HG03039 (cell line): ENCODE measurements around the gene CASK.

Experiments used
- ATAC-seq: cut with Tn5 transposase; IDR thresholded peaks from one replicate; pipeline ENCODE4 v1.9.1; 2021; ENCODE audit warnings: mild to moderate bottlenecking, moderate library complexity; ENCODE audit not compliant: unreplicated experiment

The CASK gene

GRCh38 chrX:41846714-41847113, 76.6 kb downstream of the CASK start:
- no peak for ATAC-seq

DNA sequence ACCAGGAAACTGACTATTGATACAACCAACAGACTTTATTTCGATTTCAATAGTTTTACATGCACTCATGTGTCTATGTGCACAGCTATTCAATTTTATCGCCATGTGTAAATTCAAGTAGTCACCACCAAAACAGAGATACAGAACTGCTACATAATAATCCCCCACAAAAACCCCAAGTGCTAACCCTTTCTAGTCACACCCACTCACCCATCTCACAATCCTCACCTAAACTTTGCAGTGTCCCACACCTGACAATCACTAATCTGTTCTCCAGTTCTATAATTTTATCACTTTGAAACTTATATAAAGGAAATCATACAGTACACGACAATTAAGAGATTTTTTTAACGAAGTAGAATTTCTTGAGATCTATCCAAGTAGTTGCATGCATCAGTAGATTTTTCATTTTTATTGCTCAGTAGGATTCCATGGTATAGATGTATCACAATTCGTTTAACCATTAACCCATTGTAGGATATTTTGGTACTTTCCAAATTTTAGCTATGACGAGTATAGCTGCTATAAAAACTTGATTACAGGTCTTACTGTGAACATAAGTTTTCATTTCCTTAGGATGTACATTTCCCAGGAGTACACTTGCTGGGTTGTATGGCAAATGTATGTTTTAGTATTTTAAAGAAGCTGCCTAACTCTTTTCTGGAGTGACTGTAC, 85.9 kb downstream of the CASK start:
- ATAC-seq: no peak

GRCh38 chrX:41828826-41829225, 94.5 kb downstream of the CASK start:
- ATAC-seq: no peak

- no peak for ATAC-seq
Observed at GRCh38 chrX:41827886-41828285, 95.5 kb downstream of the CASK start.

DNA sequence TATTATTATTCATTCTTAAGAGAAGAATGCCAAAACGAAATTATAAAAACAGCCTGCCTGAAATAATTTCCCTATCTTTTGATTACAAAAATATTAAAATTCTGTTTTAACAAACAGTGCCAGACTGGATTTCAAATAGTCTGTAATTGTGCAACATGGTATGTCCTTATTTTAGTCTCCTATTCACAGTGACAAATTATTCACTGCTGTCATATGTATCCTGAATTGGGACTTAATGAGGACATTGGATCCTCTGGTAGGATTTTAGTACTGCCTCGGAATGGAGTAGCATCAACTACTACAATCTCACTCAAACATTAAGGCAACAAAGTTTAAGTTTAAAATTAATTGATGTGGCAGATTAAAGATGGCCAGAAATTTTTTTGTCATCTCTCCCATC, 97.6 kb downstream of the CASK start:
- ATAC-seq: no peak

DNA sequence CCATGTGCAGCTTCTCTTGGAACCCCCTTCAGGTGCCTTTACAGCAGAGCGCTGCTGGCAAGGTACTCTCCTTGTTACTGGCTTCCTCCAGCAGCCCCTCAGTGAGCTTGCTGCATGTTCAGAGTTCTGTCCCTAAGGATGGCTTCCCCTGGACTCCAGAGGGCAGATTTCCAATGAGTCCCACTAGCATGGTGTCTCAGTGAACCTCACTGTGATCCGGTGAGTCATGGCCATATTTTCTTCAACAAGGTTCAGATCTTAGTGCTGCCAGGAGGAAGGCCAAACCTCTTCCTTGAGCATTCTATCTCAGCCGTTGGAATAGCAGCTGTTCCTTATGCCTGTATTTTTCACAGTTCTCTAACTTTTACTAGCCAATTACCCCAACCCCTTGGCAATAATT, 98.8 kb downstream of the CASK start:
- no peak for ATAC-seq

DNA sequence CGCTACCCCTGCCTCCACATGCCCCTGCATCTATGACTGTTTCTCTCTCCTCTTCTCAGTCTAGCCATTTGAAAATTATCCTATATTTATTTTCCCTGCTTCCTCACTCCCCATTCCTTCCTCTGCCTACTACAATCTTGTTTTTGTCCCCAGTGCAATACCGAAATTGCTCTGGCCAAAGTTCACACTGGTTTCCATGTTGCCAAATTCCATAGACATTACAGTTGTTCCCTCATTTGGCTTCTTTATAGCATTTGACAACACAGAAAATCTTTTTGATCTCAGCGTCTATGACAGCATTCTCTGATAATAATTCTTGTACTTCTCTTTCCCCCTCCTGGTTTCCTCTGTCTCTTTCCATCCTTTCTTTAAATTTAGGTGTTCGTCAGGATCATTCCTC, 100.0 kb downstream of the CASK start:
- no peak for ATAC-seq

DNA sequence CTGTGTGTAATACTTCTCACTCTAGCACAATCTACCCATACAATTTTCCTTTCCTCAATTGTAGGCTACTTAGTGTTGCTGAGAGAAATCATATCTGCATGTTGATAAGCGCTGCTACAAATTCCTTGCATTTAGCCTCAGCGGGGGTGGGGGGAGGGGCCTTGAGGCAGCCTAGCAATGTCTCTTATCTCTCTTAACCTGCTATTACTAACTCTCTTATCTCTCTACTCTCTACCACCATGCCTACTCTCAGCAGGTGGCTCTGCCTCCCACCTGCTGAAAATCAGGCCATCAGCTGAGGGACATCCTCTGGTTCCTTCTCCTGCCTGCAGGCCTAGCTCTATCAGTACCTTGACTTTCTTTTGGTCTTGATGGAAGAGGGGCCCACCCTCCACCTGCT, 100.5 kb downstream of the CASK start:
- ATAC-seq: no peak

DNA sequence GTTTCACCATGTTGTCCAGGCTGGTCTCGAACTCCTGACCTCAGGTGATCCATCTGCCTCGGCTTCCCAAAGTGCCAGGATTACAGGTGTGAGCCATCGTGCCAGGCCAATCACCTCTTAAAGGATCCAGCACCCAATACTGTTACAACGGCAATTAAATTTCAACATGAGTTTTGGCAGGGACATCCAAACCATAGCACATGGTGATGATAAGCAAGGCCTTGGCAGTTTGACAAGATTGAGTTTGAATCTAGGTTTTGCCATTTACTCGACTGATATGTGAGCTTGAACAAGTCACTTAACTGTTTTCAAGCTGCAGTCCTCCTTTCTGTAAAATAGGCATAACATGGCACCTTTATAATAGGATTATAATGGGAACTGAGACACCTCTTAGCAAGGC, 115.3 kb downstream of the CASK start:
- ATAC-seq: no peak

DNA sequence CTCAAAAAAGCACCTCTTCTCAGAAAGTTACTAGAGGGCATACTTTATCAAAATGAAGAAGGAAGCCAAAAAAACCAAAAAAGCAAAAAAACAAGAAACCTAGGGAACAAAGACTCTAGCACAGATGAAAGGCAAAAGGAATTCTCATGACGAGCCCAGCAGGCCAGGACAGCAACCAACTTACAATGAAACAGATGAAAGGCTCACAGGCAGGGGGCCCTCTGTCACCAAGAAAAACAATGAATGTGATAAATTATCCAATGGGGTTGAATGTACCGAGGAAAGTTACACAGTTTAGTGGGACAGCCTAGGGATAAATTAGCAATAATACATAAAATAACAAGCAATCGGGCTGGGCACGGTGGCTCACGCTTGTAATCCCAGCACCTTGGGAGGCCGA, 120.4 kb downstream of the CASK start:
- no peak for ATAC-seq

GRCh38 chrX:41799661-41800060, 123.7 kb downstream of the CASK start:
- ATAC-seq: no peak

DNA sequence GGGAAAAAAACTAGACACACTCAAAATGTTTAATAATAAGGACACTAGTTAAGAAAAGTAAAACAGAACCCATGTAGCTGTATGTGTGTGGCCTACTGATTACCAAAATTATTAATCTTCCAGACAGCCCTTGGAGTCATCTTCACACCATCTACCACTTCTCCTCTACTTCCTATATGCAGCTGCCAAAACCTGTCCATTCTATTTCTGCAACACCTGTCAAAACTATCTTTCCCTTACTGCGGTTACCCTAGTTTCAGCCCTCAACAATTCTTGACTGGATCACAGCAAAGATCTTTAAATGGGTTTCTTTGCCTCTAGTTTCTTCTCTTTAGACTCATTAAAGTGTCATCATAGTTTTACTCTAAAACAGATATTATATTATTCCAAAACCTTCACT, 126.8 kb downstream of the CASK start:
- ATAC-seq: no peak

GRCh38 chrX:41796046-41796445, 127.3 kb downstream of the CASK start:
- ATAC-seq: no peak

DNA sequence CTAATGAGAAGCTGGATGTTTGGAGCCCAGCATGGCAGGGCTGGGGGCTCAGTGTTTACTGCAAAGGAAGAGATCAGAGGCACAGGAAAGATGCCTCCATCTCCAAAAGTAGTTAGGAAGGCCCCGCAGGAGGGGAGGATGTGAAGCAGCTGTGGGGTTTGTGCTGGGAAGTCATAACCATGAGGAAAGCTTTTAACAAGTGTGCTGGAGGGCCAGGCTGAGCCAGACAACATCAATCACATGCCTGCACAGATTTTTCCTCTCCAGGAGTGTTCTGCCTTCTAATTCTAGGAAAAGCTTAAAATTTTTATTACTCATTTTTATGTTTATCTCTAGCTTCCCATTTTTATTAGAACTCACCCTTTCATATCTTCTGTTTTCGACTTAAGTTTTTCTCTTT, 134.0 kb downstream of the CASK start:
- no peak for ATAC-seq

GRCh38 chrX:41785685-41786084, 137.7 kb downstream of the CASK start:
- no peak for ATAC-seq

GRCh38 chrX:41781500-41781899, 141.9 kb downstream of the CASK start:
- ATAC-seq: no peak

DNA sequence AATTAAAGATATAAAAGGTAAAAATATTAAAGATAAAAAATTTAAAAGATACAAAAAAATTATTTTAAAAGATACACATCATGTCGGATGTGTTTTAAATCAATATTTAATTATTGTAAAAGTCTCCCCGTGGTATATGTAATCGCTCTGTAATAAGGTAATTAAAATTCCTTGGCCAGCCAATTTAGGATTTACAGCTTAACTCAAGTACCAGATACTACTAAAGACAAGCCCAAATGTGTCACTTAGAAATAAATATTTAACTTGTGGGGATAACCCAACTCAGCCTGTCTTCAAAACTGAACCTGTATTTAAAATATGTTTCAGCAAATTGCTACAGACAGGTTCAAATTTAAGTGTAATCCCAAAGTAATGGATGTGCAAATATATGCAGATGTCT, 143.4 kb downstream of the CASK start:
- ATAC-seq: no peak

GRCh38 chrX:41779030-41779564, 144.3 kb downstream of the CASK start:
- ATAC-seq: no peak

DNA sequence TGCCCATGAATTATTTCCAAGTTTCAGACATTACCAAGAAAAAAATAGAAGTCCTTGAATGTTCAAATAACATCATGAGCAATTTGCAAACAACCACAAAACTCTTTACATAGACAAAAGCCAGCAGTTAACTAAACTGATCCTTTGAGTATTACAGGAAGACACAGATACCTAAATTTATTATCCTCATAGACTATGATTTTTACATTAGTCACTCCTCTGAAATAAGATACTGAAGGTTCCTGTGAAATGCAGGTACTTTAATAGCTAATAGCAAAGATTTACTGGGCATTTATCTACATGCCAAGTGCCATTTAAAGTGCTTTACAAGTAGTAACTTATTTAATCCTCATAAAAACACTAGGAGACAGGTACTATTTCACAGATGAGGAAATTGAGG, 161.7 kb downstream of the CASK start:
- ATAC-seq: no peak

- ATAC-seq: no peak
Observed at GRCh38 chrX:41761169-41761568, 162.2 kb downstream of the CASK start.

GRCh38 chrX:41759817-41760216, 163.5 kb downstream of the CASK start:
- ATAC-seq: no peak

DNA sequence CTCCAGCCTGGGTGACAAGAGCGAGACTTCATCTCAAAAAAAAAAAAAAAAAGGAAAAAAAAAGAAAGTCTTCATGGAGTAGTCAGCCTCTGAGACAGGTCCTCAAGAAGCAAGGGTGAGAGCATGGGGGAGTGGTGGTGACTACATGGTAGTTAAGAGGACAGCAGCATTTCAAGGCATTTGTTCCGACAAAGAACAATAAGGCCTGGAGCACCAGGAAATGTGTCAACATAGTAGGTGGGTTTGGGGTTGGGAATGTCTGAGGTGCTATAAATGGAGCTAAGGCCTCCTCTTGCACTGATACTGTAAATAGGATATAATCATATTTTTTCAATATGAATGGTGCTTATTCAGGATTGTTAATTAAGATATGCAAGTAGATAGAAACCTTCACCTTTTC, 165.0 kb downstream of the CASK start:
- no peak for ATAC-seq

GRCh38 chrX:41750716-41751115, 172.6 kb downstream of the CASK start:
- ATAC-seq: no peak
